A549 (cell line): ENCODE results near the gene LMO7.

ENCODE experiments used
- NFE2L2 ChIP-seq: fragments of 150-350 bp; conservative IDR thresholded peaks from 2 replicates; pipeline ENCODE4 v1.6.1; 2014; ENCODE audit warnings: low read length
- POLR2A ChIP-seq: IDR thresholded peaks from 2 replicates; pipeline ENCODE4 v1.6.1; 2012; ENCODE audit warnings: mild to moderate bottlenecking, low read length
- POLR2AphosphoS2 ChIP-seq: conservative IDR thresholded peaks from 2 replicates; pipeline ENCODE4 v1.6.1; 2012; ENCODE audit warnings: low read length, improper control_type of control experiment, inconsistent platforms
- SMC3 ChIP-seq: fragments of >200 bp; sonication (Bioruptor Twin); formaldehyde crosslinking; IDR thresholded peaks from 3 replicates; pipeline ENCODE4 v1.6.1; 2018; ENCODE audit warnings: inconsistent platforms
- TF ChIP-seq, protein P1 (sequence below): fragments of >200 bp; sonication (Bioruptor Twin); formaldehyde crosslinking; IDR thresholded peaks from 3 replicates; pipeline ENCODE4 v1.5.1; 2016
- TF ChIP-seq, protein P2 (sequence below): IDR thresholded peaks from 2 replicates; pipeline ENCODE4 v1.6.1; 2012
- TF ChIP-seq, protein P3 (sequence below): fragments of 450-650 bp; IDR thresholded peaks from 2 replicates; pipeline ENCODE4 v1.6.1; 2014; ENCODE audit warnings: antibody characterized with exemption
- TF ChIP-seq, protein P4 (sequence below): IDR thresholded peaks from 2 replicates; pipeline ENCODE4 v1.6.1; 2012; ENCODE audit warnings: low read depth, borderline replicate concordance

- TF ChIP-seq POLR2A = no peak
- TF ChIP-seq, protein P1, sequence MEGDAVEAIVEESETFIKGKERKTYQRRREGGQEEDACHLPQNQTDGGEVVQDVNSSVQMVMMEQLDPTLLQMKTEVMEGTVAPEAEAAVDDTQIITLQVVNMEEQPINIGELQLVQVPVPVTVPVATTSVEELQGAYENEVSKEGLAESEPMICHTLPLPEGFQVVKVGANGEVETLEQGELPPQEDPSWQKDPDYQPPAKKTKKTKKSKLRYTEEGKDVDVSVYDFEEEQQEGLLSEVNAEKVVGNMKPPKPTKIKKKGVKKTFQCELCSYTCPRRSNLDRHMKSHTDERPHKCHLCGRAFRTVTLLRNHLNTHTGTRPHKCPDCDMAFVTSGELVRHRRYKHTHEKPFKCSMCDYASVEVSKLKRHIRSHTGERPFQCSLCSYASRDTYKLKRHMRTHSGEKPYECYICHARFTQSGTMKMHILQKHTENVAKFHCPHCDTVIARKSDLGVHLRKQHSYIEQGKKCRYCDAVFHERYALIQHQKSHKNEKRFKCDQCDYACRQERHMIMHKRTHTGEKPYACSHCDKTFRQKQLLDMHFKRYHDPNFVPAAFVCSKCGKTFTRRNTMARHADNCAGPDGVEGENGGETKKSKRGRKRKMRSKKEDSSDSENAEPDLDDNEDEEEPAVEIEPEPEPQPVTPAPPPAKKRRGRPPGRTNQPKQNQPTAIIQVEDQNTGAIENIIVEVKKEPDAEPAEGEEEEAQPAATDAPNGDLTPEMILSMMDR = no peak
- TF ChIP-seq, protein P2, sequence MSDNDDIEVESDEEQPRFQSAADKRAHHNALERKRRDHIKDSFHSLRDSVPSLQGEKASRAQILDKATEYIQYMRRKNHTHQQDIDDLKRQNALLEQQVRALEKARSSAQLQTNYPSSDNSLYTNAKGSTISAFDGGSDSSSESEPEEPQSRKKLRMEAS = no peak
- no peak for TF ChIP-seq SMC3
- no peak for TF ChIP-seq NFE2L2
- TF ChIP-seq, protein P3, sequence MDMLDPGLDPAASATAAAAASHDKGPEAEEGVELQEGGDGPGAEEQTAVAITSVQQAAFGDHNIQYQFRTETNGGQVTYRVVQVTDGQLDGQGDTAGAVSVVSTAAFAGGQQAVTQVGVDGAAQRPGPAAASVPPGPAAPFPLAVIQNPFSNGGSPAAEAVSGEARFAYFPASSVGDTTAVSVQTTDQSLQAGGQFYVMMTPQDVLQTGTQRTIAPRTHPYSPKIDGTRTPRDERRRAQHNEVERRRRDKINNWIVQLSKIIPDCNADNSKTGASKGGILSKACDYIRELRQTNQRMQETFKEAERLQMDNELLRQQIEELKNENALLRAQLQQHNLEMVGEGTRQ = no peak
- TF ChIP-seq POLR2AphosphoS2 = no peak
- TF ChIP-seq, protein P4, sequence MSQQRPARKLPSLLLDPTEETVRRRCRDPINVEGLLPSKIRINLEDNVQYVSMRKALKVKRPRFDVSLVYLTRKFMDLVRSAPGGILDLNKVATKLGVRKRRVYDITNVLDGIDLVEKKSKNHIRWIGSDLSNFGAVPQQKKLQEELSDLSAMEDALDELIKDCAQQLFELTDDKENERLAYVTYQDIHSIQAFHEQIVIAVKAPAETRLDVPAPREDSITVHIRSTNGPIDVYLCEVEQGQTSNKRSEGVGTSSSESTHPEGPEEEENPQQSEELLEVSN = no peak
These were observed 147.9 kb downstream of the LMO7 start for GRCh38 chr13:75784003-75784402.
